Erythroblast (primary cell): ENCODE data around the gene TNNC1.
A peak's percentile ranks its signal among the peaks of the same experiment; 100 is the strongest.

Experiments used
- DNase-seq, 2 experiments: peaks; one replicate each; lab custom pipeline; 2025; lab: John Stamatoyannopoulos, UW
- GATA1 ChIP-seq: IDR thresholded peaks from 2 replicates; pipeline ENCODE4 v1.6.1; 2011; ENCODE audit warnings: low read depth, mild to moderate bottlenecking, control low read depth, low read length, moderate library complexity
- POLR2A ChIP-seq: IDR thresholded peaks from 2 replicates; pipeline ENCODE4 v1.6.1; 2011; ENCODE audit warnings: mild to moderate bottlenecking, low read length

TNNC1 gene

DNA sequence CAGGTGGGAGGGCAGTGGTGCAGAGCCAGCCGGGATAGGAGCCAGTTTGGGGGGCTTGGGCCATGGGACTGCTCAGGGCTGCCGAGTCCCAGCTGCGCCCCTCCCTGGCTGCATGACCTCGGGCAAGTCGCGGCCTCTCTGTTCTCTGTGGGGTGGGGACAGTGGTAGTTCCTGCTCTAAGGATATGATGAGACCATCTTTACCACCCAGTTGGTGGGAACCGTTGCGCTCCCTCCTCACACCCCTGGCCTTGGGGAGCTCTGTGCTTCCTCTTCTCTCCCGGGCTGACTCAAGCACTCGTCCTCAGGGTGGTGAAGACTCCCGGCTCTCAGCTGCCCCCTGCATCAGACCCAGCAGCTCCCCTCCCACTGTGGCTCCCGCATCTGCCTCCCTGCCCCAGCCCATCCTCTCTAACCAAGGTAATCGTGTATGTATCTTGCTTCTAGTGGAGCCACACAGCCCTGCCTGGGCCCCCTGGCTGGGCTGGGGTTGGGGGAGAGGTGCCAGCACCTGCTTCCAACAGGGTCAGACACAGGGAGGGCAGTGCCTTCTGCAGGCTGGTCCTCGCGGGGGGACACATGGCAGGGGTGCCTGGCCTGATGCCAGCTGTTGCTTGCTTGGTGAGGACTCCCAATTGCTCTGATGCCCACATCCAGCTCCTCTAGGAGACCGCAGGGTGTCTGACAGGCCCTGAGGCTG, 26.2 kb upstream of the TNNC1 start:
- no peak for DNase-seq
- TF ChIP-seq POLR2A (no peak), GATA1 (no peak)

DNA sequence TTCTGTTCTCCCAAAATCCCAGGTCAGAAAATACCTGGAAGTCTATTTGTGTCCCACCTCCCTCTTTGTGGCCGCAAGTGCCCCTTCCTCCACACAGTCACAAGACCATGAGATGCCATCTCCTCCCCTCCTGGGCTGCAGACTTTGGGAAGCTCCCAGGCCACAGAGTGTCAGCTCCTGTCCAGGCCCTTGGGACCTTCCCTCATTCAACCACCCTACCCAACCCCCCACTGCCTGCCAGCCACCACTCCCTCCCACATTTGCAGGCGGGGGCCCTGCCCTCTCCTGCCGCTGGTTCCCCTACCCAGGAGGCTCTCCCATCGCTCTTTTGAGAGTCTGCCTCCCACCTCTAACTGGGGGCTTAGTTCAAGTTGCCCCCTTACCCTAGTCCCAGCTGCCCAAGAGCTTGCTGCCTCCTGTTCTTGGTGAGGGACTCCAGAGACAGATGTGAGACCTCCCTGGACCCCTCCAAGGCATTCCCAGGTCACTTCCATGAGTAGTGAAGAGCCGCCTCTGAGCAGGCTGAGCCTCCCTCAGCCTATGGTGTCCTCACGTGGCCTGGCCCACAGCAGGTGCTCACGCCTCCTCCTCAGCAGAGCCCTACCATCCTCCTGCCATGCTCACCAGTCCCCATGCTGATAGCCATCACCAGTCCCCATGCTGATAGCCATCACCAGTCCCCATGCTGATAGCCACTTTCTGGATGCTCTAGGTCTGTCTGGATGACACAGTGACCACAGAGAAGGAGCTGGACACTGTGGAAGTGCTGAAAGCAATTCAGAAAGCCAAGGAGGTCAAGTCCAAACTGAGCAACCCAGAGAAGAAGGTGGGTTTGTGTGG, 25.4 kb upstream of the TNNC1 start:
- DNase-seq, result no peak
- TF ChIP-seq POLR2A, result no peak
- TF ChIP-seq GATA1, result no peak

DNA sequence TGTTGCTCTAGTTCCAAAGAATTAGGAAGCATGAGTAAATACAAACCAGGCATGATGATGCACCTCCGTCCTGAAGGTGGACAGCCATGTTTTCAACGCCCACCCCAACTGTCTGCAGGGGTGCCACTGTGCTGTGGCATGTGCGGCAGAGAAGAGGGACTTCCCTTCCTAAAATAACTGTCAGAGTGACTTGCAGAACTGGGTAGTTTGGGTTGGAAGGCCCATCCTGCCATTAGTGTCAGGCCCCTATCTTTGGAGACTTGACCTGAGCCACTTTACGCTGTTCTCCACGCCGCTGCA, 23.9 kb upstream of the TNNC1 start:
- no peak for TF ChIP-seq GATA1
- TF ChIP-seq POLR2A, result no peak
- no peak for DNase-seq

DNA sequence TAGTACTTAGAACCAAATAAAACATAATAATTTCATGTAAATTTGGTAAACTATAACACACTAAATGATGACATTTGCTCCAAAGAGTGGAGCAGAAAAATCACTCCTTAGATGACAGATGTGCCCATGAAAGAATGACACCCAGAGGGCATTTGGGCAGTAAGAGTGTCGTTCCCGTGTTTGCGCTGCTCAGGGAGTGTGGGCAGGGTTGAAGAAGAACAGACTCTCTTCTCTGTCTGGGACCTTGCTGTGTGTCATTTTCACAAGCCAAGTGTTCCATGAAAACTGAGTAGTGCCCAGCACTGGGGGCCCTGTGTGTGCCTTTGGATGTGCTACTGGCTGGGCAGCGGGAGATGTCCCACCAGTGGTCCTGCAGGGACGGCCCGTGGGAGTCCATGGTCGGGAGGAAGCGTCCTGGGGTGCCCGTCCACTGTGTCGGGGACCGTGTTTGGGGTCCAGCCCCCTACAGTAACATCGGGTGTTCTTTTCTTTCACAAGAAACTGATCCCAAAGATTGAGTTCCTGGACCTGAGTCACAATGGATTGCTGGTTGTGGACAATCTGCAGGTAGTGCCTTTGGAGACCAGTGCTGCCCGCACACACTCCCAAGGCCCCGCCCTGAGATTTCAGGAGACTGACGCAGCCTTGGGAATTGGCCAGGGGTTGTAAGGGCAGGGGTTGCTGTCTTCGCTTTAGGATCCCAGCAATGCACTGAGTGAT, 23.4 kb upstream of the TNNC1 start:
- no peak for DNase-seq
- no peak for TF ChIP-seq GATA1
- TF ChIP-seq POLR2A, result no peak

DNA sequence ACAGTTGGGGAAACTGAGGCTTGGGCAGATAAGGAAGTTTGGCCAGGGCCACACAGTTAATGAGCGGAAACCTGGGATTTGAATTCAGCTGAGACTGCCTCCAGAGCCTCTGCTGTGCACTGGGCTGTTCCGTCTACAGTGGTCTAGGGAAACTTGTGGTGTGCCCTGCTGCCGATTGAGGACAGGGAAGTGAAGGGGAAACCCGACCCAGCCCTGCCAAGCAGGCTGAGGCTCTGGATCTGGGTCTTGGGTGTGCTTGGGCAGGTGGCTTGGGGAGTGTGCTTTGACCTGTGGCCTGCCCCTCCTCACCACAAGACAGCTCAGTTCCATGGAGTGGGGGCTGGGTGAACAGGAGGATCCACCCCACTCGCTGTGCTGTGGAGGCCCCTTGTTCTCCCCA, 19.2 kb upstream of the TNNC1 start:
- no peak for TF ChIP-seq GATA1
- TF ChIP-seq POLR2A, result no peak

DNA sequence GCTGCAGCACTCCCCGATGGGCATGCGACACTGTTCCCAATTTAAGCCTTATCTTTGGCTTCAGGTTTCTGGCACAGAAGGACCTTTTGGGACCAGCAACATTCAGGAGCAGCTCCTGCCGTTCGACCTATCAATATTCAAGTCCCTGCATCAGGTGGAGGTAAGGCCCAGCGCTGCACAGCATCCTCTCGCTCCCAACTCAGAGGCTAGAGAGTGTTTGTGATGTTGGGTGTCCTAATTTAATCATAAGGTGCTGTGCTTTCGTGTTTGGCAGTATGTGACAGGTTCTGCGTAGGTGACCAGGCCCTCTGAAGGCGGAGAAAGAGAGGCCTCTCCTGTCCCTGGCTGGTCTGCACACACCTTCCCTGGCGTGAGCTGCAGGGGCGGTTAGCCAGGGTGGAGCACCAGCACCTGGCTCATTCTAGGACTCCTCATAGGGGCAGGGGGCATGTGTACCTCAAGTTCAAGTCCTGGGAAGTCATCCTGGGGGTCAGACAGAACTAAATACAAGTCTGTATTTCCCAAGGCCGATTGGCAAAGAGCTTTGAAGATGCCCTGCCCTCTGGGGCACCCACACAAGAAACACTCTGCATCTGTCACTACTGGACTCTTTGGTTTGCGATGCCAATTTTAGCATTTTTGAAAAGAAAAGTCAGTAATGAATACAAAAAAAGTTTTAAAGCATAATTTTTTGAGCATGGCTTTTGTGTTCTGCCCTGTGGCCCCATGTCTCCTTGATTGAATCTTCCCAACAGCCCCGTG, 18.6 kb upstream of the TNNC1 start:
- TF ChIP-seq POLR2A, result no peak
- TF ChIP-seq GATA1, result no peak
- DNase-seq, result no peak

More for the DNA sequence above, 19.2 kb upstream of the TNNC1 start:
- DNase-seq, result no peak

DNA sequence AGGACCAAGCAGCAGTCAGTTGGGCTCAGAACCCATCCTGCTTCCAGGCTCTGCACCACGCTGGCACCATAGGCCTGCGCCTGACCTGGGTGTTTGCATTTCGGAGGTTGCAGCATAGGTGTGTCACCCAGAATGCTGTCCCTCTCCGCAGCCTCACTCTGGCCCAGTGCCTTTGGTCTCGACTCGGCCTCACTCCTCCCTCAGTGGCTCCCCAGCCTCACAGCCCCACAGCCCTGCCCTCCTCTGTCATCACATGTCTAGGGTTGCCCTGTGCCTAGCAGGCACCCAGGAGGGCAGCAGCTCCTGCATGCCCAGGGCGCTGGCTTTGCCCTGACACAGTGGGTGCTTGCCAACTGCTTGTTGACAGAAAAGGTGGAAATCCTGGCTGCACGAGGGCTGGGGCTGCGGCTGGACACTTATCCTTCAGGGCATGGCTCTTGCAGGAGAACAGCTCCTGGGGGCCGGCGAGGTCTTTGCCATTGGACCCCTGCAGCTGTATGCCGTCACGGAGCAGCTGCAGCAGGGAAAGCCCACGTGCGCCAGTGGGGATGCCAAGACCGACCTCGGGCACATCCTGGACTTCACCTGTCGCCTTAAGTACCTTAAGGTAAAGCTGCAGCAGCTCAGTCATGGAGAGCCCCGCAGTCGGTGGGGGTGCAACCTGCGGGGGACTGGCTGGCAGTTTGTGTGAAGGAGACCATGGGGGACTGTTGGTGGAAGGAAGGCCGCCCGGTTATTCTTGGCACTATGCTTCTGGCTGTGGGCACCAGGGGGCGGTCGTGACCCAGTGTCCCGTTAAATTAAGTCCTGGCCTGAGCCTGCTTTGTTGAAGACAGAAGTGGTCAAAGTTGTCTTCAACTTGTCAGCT, 17.8 kb upstream of the TNNC1 start:
- peak; percentile 63 to 78 for DNase-seq
- TF ChIP-seq POLR2A (no peak), GATA1 (no peak)

DNA sequence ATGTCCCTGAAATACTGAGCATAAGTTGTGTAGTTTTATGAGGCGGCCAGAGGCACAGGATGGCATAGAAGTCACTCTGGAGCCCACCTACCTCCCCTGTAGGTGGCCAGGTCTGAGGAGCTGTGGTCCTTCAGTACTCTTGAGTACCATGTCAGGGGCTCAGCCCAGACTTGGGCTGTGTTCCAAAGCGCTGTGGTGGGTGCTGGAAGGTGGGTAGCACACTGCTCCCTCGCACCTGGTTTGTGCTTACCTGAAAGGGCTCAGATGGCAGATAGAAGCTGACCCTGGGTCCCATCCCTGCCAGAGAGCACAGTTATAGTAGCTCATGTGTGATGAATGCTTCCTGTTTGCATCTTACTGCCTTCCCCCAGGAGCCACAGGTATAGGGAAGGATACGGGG, 17.1 kb upstream of the TNNC1 start:
- DNase-seq, result no peak
- no peak for TF ChIP-seq GATA1

DNA sequence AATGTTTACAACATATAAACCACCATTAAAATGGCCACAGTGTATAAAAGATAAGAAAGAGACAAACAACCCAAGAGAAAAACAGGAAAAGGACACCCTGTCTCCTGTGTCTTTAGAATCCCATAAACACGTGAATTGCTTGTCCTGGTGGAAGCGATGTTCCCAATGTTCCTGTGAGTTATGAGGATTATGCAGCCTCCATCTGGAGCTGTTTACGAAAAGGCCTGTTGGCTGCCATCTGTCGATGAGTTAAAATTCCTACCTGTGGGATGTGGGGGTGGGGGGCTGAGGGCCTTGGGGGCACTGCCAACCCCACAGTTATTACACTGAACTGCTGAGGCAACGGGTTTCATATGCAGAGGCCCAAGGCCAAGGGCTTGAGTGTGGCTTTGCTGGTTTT, 15.2 kb upstream of the TNNC1 start:
- TF ChIP-seq POLR2A, result no peak
- TF ChIP-seq GATA1, result no peak
- DNase-seq, result no peak

DNA sequence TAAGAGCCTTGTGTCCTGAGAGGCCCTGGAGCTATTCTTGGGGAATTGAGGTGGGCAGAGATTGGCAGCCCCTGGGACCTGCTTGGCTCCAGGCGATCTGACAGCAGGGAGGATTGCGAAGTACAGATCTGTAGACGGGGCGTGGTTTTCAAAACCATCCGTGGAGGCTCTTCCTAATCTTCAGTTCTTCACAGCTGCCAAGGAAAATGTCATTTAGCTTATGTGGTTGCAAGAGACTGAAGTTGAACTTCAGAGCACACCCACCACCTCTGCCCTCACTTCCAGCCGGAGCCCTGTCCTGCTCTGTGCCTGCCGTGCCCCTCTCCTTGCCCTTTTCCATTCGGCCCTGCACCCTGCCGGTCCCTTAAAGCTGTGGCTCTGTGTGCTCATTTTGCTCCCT, 14.5 kb upstream of the TNNC1 start:
- TF ChIP-seq GATA1 (no peak), POLR2A (no peak)
- DNase-seq, result peak in 1 of 2 experiments; percentile 15

DNA sequence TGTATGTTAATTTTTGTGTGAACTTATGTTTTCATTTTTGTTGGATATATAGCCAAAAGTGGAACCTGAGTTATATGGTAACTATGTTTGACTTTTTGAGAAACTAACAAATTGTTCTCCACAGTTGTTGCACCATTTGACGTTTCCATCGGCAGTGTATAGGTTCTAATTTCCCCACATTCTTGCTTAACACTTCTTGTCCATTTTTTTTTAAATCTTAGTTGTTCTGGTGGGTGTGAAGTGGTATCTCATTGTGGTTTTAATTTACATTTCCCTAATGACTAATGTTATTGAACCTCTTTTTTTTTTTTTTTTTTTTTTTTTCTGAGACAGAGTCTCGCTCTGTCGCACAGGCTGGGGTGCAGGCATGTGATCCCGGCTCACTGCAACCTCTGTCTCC, 9.6 kb upstream of the TNNC1 start:
- no peak for DNase-seq

DNA sequence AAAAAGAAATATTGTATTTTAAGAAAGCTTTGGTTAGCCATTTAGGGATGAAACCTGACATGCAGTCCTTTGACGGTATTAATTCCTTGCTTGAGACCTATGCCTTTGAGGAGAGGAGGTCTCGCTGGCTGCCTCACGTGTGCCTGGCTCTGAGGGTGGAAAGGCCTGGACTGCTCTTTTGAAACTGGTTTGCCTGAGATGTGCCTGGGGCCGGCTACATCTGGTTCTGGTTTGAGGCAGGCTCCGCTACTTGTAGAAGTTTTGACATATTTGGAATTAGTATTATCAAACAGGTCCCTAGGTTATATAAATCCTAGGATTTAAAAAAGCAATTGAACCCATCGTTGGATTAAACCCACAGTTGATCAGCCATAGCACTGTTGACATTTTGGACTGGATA, 8.0 kb upstream of the TNNC1 start:
- TF ChIP-seq POLR2A (no peak), GATA1 (no peak)
- no peak for DNase-seq

More for the DNA sequence above, 9.6 kb upstream of the TNNC1 start:
- TF ChIP-seq GATA1, result no peak
- TF ChIP-seq POLR2A, result no peak
